ENCODE results near the gene NOTCH1. TPM values are rescaled to one million over a fixed set of nuclear protein-coding genes. Genes with fewer than 3 reads are reported as not detected.

NOTCH1 gene
- total and polyA plus RNA-seq, 2 of the 8 experiments (the other 6 are each of a cell fraction or from before 2014, with no cell fraction given) = 6.9 to 55.6 TPM

GRCh38 chr9:136473354-136473721 is 72.5 kb downstream of the NOTCH1 start:
- H2AFZ ChIP-seq (ENCODE audit: low read length) = no peak overlapping the region
- CTCF ChIA-PET (ENCODE audit: partially characterized antibody) = interaction anchor here (2.2 kb wide), 1 partner anchor 12 kb away, joined by 10 read pairs; no protein-coding TSS in a partner anchor
- H3K56ac ChIP-seq (replicated peaks; ENCODE audit: insufficient read length, low read depth, low read length) = no peak overlapping the region
- H3K79me1 ChIP-seq (ENCODE audit: low read depth, low read length) = peaks cover 5% of the 10 kb centered on the region
- no peak overlapping the region for H2BK120ac ChIP-seq (replicated peaks; ENCODE audit: low read depth, low read length)
- no peaks in the 10 kb centered on the region for H3K23me2 ChIP-seq (ENCODE audit: low read depth, low read length)
- DNase-seq (ENCODE audit: low read depth in 1 of 2, low spot score in 2 of 2) = no peak
- H3K4me1 ChIP-seq (replicated peaks in 1 of 4; ENCODE audit: control insufficient read depth in 3 of 4, insufficient read depth in 4 of 4, low read length in 3 of 4) = no peaks in the 10 kb centered on the region
- no peak overlapping the region for H4K91ac ChIP-seq (replicated peaks; ENCODE audit: insufficient read length, low read length)
- no peak overlapping the region for H2BK15ac ChIP-seq (ENCODE audit: low read length)
- no peak overlapping the region for H3K4me3 ChIP-seq (ENCODE audit: extremely low read depth in 1 of 4, insufficient read depth in 2 of 4, low read depth in 3 of 4, low read length in 4 of 4)
- POLR2A ChIA-PET (ENCODE audit: partially characterized antibody) = interaction anchor here (0.6 to 2.1 kb wide), 5 partner anchors 8 to 115 kb away, joined by 3 to 12 read pairs (median 4); no protein-coding TSS in a partner anchor
- H3K79me2 ChIP-seq (ENCODE audit: control insufficient read depth in 1 of 2, insufficient read depth in 2 of 2, low read length in 2 of 2) = peaks cover 0 to 67% of the 10 kb centered on the region in 2 experiments; a peak in 3 of 4 replicates
- no peak overlapping the region for H3K4me2 ChIP-seq (ENCODE audit: insufficient read depth in 1 of 2, low read depth in 2 of 2, low read length in 2 of 2)
- 93% methylated on average over 14 of the region's 14 CpGs; no CpG with 5 or more reads in 1 of the 2 experiments for WGBS, 2 experiments (ENCODE audit: extremely low coverage in 1 of 2, insufficient coverage in 1 of 2, insufficient read length in 1 of 2, insufficient replicate concordance in 2 of 2, low coverage in 1 of 2, low lambda C conversion rate in 2 of 2, missing lambda C conversion rate in 1 of 2)
- no peak overlapping the region for H3K4ac ChIP-seq (replicated peaks; ENCODE audit: insufficient read length, low read depth, low read length)
- FAIRE-seq = no peak
- no peaks in the 10 kb centered on the region for H3K27me3 ChIP-seq (replicated peaks in 1 of 4; ENCODE audit: control insufficient read depth in 3 of 4, extremely low read depth in 1 of 4, insufficient read depth in 3 of 4, low read length in 3 of 4)
- H3K36me3 ChIP-seq (ENCODE audit: control insufficient read depth in 2 of 4, insufficient read depth in 4 of 4, low read length in 3 of 4) = peaks cover 52 to 77% (median 72%) of the 10 kb centered on the region in 4 experiments
- H2BK12ac ChIP-seq (ENCODE audit: low read depth, low read length) = no peak overlapping the region
- peaks cover 19 to 43% of the 10 kb centered on the region in 2 experiments for H4K20me1 ChIP-seq (replicated peaks in 1 of 2; ENCODE audit: control insufficient read depth in 1 of 2, insufficient read depth in 2 of 2, low read length in 2 of 2)
- H3K18ac ChIP-seq (ENCODE audit: extremely low read depth, low read length) = no peak overlapping the region
- H3K23ac ChIP-seq (ENCODE audit: insufficient read length) = no peak overlapping the region
- no peak overlapping the region for H2AK5ac ChIP-seq (ENCODE audit: low read depth, low read length)
- H3K9ac ChIP-seq (replicated peaks in 1 of 4; ENCODE audit: extremely low read depth in 1 of 4, low read depth in 3 of 4, low read length in 3 of 4) = no peak overlapping the region
- no peak overlapping the region for H2BK20ac ChIP-seq (ENCODE audit: low read length)
- no peak overlapping the region for H2BK5ac ChIP-seq (ENCODE audit: low read depth, low read length)
- no peak overlapping the region for H3K27ac ChIP-seq (ENCODE audit: low read depth, low read length)
- H4K8ac ChIP-seq (ENCODE audit: extremely low read depth, insufficient read depth, low read length) = no peak overlapping the region
- no peaks in the 10 kb centered on the region for H3K9me3 ChIP-seq (ENCODE audit: insufficient read depth in 2 of 2, low read depth in 1 of 2, low read length in 1 of 2)
- H3K14ac ChIP-seq (ENCODE audit: insufficient read length) = no peak overlapping the region
- H4K5ac ChIP-seq (ENCODE audit: insufficient read length, low read depth, low read length) = no peak overlapping the region
- TF ChIP-seq KDM5A (IDR thresholded peaks at IDR 0.05; ENCODE audit: low read length) (no peak), RFX5 (IDR thresholded peaks at IDR 0.05; ENCODE audit: borderline replicate concordance, low read depth, low read length) (no peak), E2F6 (IDR thresholded peaks at IDR 0.05) (no peak), JUND (IDR thresholded peaks at IDR 0.05; ENCODE audit: low read length) (no peak), ASH2L (IDR thresholded peaks at IDR 0.05; ENCODE audit: low read length) (no peak), SP2 (IDR thresholded peaks at IDR 0.05; ENCODE audit: low read length) (no peak), CEBPB (IDR thresholded peaks at IDR 0.05; ENCODE audit: low read depth, low read length) (no peak), KDM4A (IDR thresholded peaks at IDR 0.05; ENCODE audit: low read depth, low read length, severe bottlenecking) (no peak), JUN (IDR thresholded peaks at IDR 0.05; ENCODE audit: low read depth, low read length) (no peak), RXRA (IDR thresholded peaks at IDR 0.05; ENCODE audit: insufficient read depth, low read depth, low read length) (no peak), POLR2AphosphoS5 (IDR thresholded peaks at IDR 0.05; ENCODE audit: low read depth, low read length) (no peak), MAX (IDR thresholded peaks at IDR 0.05) (no peak)
